ENCODE measurements around the gene AURKAIP1.
"Not testable (repeated sequence)": the region's sequence is repeated elsewhere in the genome, so short reads cannot be mapped to it uniquely, and the experiment has no call there.

AURKAIP1 gene

GRCh38 chr1:1371746-1372711, 3.0 kb downstream of the AURKAIP1 start:
- Histone ChIP-seq H3K79me2 (ENCODE audit: insufficient read depth, low read length) (peaks cover 30% of the 10 kb centered on the region), H2AFZ (ENCODE audit: low read depth, low read length) (no peak overlapping the region), H3K4me3 (ENCODE audit: low read depth in 1 of 2, low read length in 2 of 2) (no peak overlapping the region), H3K36me3 (ENCODE audit: insufficient read depth, low read length) (peaks cover 28% of the 10 kb centered on the region), H3K4me1 (ENCODE audit: insufficient read depth, low read length) (peaks cover 44% of the 10 kb centered on the region), H3K9ac (ENCODE audit: low read depth, low read length) (no peak overlapping the region), H3K27me3 (ENCODE audit: insufficient read depth, low read length, poor library complexity) (no peaks in the 10 kb centered on the region), H3K4me2 (ENCODE audit: insufficient read depth, low read length) (peak overlapping the region; percentile 50), H3K9me3 (ENCODE audit: insufficient read depth, low read length, severe bottlenecking) (peaks cover 3% of the 10 kb centered on the region), H3K27ac (ENCODE audit: low read length) (peak overlapping the region; percentile 56), H4K20me1 (ENCODE audit: insufficient read depth, low read length) (peaks cover 29% of the 10 kb centered on the region)
- ATAC-seq (ENCODE audit: insufficient read depth, low read depth), result peak; percentile 36
- no peak for TF ChIP-seq EZH2 (IDR thresholded peaks at IDR 0.05; ENCODE audit: borderline replicate concordance, low read depth, low read length, severe bottlenecking)
- TF ChIP-seq, protein P1, sequence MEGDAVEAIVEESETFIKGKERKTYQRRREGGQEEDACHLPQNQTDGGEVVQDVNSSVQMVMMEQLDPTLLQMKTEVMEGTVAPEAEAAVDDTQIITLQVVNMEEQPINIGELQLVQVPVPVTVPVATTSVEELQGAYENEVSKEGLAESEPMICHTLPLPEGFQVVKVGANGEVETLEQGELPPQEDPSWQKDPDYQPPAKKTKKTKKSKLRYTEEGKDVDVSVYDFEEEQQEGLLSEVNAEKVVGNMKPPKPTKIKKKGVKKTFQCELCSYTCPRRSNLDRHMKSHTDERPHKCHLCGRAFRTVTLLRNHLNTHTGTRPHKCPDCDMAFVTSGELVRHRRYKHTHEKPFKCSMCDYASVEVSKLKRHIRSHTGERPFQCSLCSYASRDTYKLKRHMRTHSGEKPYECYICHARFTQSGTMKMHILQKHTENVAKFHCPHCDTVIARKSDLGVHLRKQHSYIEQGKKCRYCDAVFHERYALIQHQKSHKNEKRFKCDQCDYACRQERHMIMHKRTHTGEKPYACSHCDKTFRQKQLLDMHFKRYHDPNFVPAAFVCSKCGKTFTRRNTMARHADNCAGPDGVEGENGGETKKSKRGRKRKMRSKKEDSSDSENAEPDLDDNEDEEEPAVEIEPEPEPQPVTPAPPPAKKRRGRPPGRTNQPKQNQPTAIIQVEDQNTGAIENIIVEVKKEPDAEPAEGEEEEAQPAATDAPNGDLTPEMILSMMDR (IDR thresholded peaks at IDR 0.05; ENCODE audit: borderline replicate concordance, extremely low read depth, low read length, poor library complexity, severe bottlenecking), result peak; percentile 94
- peak; percentile 77 for DNase-seq

DNA sequence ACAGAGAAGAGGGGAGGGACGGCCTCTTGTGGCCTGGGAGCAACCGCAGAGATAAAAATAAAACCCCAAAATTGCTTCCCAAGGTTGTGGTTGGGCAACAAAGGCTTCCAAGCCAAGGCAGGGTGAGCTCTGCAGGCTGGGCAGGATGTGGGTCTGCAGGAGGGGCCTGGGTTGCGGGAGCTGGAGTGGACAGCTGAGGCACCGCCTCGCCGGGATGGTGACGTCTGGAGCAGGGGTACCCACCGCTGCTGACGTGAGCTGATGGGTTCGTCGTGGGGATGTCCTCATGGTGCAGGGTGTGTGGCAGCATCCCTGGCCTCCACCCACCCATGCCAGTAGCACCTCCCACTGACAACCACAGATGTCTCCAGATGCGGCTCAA, 3.7 kb downstream of the AURKAIP1 start:
- peaks cover 28% of the 10 kb centered on the region for H3K36me3 ChIP-seq (ENCODE audit: insufficient read depth, low read length)
- peaks cover 39% of the 10 kb centered on the region for H3K4me1 ChIP-seq (ENCODE audit: insufficient read depth, low read length)
- no peaks in the 10 kb centered on the region for H3K27me3 ChIP-seq (ENCODE audit: insufficient read depth, low read length, poor library complexity)
- TF ChIP-seq, protein P1 (IDR thresholded peaks at IDR 0.05; ENCODE audit: borderline replicate concordance, extremely low read depth, low read length, poor library complexity, severe bottlenecking), result no peak
- no peak for TF ChIP-seq EZH2 (IDR thresholded peaks at IDR 0.05; ENCODE audit: borderline replicate concordance, low read depth, low read length, severe bottlenecking)
- H4K20me1 ChIP-seq (ENCODE audit: insufficient read depth, low read length), result peaks cover 29% of the 10 kb centered on the region
- no peak overlapping the region for H3K4me3 ChIP-seq (ENCODE audit: low read depth in 1 of 2, low read length in 2 of 2)
- no peak overlapping the region for H2AFZ ChIP-seq (ENCODE audit: low read depth, low read length)
- DNase-seq (peak; percentile 76), ATAC-seq (ENCODE audit: insufficient read depth, low read depth) (peak; percentile 15)
- no peak overlapping the region for H3K9ac ChIP-seq (ENCODE audit: low read depth, low read length)
- H3K9me3 ChIP-seq (ENCODE audit: insufficient read depth, low read length, severe bottlenecking), result peaks cover 10% of the 10 kb centered on the region
- H3K79me2 ChIP-seq (ENCODE audit: insufficient read depth, low read length), result peaks cover 29% of the 10 kb centered on the region
- H3K27ac ChIP-seq (ENCODE audit: low read length), result no peak overlapping the region
- peak overlapping the region; percentile 50; the same call in 1 of the 2 replicates for H3K4me2 ChIP-seq (ENCODE audit: insufficient read depth, low read length)

- TF ChIP-seq, protein P1 (IDR thresholded peaks at IDR 0.05; ENCODE audit: borderline replicate concordance, extremely low read depth, low read length, poor library complexity, severe bottlenecking), result no peak
- TF ChIP-seq EZH2 (IDR thresholded peaks at IDR 0.05; ENCODE audit: borderline replicate concordance, low read depth, low read length, severe bottlenecking), result no peak
- DNase-seq, result no peak
- Histone ChIP-seq H3K4me2 (ENCODE audit: insufficient read depth, low read length) (no peak overlapping the region), H3K27me3 (ENCODE audit: insufficient read depth, low read length, poor library complexity) (no peaks in the 10 kb centered on the region), H3K79me2 (ENCODE audit: insufficient read depth, low read length) (peaks cover 25% of the 10 kb centered on the region), H3K9ac (ENCODE audit: low read depth, low read length) (no peak overlapping the region), H3K4me1 (ENCODE audit: insufficient read depth, low read length) (peaks cover 34% of the 10 kb centered on the region), H4K20me1 (ENCODE audit: insufficient read depth, low read length) (peaks cover 29% of the 10 kb centered on the region), H3K9me3 (ENCODE audit: insufficient read depth, low read length, severe bottlenecking) (peaks cover 15% of the 10 kb centered on the region), H3K27ac (ENCODE audit: low read length) (no peak overlapping the region), H2AFZ (ENCODE audit: low read depth, low read length) (no peak overlapping the region), H3K36me3 (ENCODE audit: insufficient read depth, low read length) (peaks cover 28% of the 10 kb centered on the region), H3K4me3 (ENCODE audit: low read depth in 1 of 2, low read length in 2 of 2) (no peak overlapping the region)
- no peak for ATAC-seq (ENCODE audit: insufficient read depth, low read depth)
Observed at GRCh38 chr1:1370771-1371300, 4.2 kb downstream of the AURKAIP1 start.

DNA sequence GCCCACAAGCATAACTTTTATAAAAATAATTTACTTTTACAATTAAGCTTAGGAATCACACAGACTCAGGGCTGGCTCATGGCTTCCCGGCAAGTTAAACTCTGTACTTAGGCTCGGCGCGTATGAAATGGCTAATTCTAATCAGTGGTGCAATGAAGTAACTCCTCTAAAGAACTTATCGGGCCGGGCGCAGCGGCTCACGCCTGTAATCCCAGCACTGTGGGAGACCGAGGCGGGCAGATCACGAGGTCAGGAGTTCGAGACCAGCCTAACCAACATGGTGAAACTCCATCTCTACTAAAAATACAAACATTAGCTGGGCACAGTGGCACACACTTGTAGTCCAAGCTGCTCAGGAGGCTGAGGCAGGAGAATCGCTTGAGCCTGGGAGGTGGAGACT, 4.9 kb downstream of the AURKAIP1 start:
- H2AFZ ChIP-seq (ENCODE audit: low read depth, low read length); H3K4me3 ChIP-seq (ENCODE audit: low read depth in 1 of 2, low read length in 2 of 2); ATAC-seq (ENCODE audit: insufficient read depth, low read depth); H3K9ac ChIP-seq (ENCODE audit: low read depth, low read length); H3K27me3 ChIP-seq (ENCODE audit: insufficient read depth, low read length, poor library complexity); H3K4me2 ChIP-seq (ENCODE audit: insufficient read depth, low read length); H3K27ac ChIP-seq (ENCODE audit: low read length); DNase-seq: not testable (repeated sequence)
- Histone ChIP-seq H4K20me1 (ENCODE audit: insufficient read depth, low read length) (peaks cover 29% of the 10 kb centered on the region), H3K9me3 (ENCODE audit: insufficient read depth, low read length, severe bottlenecking) (peaks cover 17% of the 10 kb centered on the region), H3K36me3 (ENCODE audit: insufficient read depth, low read length) (peaks cover 28% of the 10 kb centered on the region), H3K4me1 (ENCODE audit: insufficient read depth, low read length) (peaks cover 33% of the 10 kb centered on the region), H3K79me2 (ENCODE audit: insufficient read depth, low read length) (peaks cover 23% of the 10 kb centered on the region)
